Central memory CD4-positive, alpha-beta T cell (primary cell): Measurements from ENCODE around the gene SLC38A10.
A peak's percentile ranks its signal among the peaks of the same experiment; 100 is the strongest.

Experiments
- DNase-seq: peaks from one replicate; pipeline ENCODE4 v3.0.0; 2022

SLC38A10 gene

GRCh38 chr17:81330884-81331245, 35.8 kb upstream of the SLC38A10 start:
- DNase-seq = no peak

- no peak for DNase-seq
Observed at GRCh38 chr17:81329927-81330883, 35.1 kb upstream of the SLC38A10 start.

- no peak for DNase-seq
Observed at GRCh38 chr17:81328978-81329926, 34.1 kb upstream of the SLC38A10 start.

GRCh38 chr17:81328489-81328888, 33.4 kb upstream of the SLC38A10 start:
- no peak for DNase-seq

- no peak for DNase-seq
Observed at GRCh38 chr17:81325714-81326358, 30.7 kb upstream of the SLC38A10 start.

GRCh38 chr17:81324851-81325713, 30.0 kb upstream of the SLC38A10 start:
- no peak for DNase-seq

GRCh38 chr17:81324177-81324850, 29.2 kb upstream of the SLC38A10 start:
- no peak for DNase-seq

GRCh38 chr17:81323411-81323868, 28.3 kb upstream of the SLC38A10 start:
- no peak for DNase-seq

- no peak for DNase-seq
Observed at GRCh38 chr17:81323083-81323369, 27.9 kb upstream of the SLC38A10 start.

GRCh38 chr17:81322271-81323082, 27.4 kb upstream of the SLC38A10 start:
- DNase-seq = peak; percentile 27

- DNase-seq = no peak
Observed at GRCh38 chr17:81317961-81318605, 23.0 kb upstream of the SLC38A10 start.

- no peak for DNase-seq
Observed at GRCh38 chr17:81317530-81317821, 22.4 kb upstream of the SLC38A10 start.

GRCh38 chr17:81315885-81316391, 20.8 kb upstream of the SLC38A10 start:
- DNase-seq = no peak

- no peak for DNase-seq
Observed at GRCh38 chr17:81315129-81315884, 20.2 kb upstream of the SLC38A10 start.

GRCh38 chr17:81314398-81315081, 19.4 kb upstream of the SLC38A10 start:
- no peak for DNase-seq

GRCh38 chr17:81313776-81314397, 18.8 kb upstream of the SLC38A10 start:
- DNase-seq = no peak

- DNase-seq = no peak
Observed at GRCh38 chr17:81312624-81313325, 17.7 kb upstream of the SLC38A10 start.
